Neural progenitor cell (in vitro differentiated cells): Measurements from ENCODE around the gene CCDC177.

ENCODE experiments used
- CTCF ChIP-seq: fragments of 200-600 bp; sonication (generic); IDR thresholded peaks from 2 replicates; pipeline ENCODE4 v1.5.1; 2017; ENCODE audit warnings: antibody characterized with exemption, mild to moderate bottlenecking
- EZH2 ChIP-seq: fragments of 200-600 bp; sonication (generic); IDR thresholded peaks from 2 replicates; pipeline ENCODE4 v1.6.1; 2017; ENCODE audit warnings: antibody characterized with exemption, mild to moderate bottlenecking, moderate library complexity

DNA sequence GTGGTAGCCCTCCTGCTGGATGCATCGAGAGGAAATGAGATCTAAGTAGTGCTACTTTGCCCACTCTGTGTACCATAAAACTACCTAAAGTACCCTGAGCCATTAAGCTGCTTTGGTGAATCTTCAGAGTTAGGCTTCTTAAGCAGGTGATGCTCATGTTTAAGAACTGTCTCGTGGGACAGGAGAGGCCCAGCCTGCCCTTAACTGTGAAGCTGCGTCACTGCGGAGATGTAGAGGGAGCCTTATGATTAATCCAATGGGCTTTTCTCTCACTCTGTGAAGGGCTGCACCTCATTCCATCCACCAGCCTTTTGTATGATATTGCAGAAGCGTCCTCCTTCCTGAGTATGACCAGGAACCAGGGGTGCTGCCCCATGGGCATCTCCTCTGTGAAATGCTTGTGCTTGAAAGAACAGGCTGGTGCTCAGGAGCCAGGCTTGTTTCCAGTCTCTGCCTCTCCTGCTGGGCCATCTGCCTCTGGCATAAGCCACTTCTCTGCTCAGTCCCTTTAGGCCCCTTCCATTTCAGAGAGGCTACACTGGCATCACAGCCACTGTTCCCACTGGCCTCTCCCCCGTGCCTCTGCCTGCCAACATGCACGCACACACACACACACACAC is 6.8 kb upstream of the CCDC177 start:
- TF ChIP-seq CTCF (no peak), EZH2 (no peak)
